Suprapubic skin (tissue), 4 donors: ENCODE measurements around the gene E2F1. TPM values are rescaled to one million over a fixed set of nuclear protein-coding genes. Genes with fewer than 3 reads are reported as not detected.

Source experiments
- DNase-seq, 2 donors: peaks; one replicate each; pipeline ENCODE4 v3.0.0-alpha.2; 2019; ENCODE audit warnings: low spot score in 2 of 2
- H3K27ac ChIP-seq: fragments of 200-600 bp; sonication (generic); one replicate; pipeline ENCODE4 v1.5.1; 2019
- H3K27me3 ChIP-seq: fragments of 200-600 bp; sonication (generic); one replicate; pipeline ENCODE4 v1.5.1; 2019
- H3K36me3 ChIP-seq: fragments of 200-600 bp; sonication (generic); one replicate; pipeline ENCODE4 v1.5.1; 2019
- H3K4me1 ChIP-seq: fragments of 200-600 bp; sonication (generic); one replicate; pipeline ENCODE4 v1.5.1; 2019
- H3K4me3 ChIP-seq: fragments of 200-600 bp; sonication (generic); one replicate; pipeline ENCODE4 v1.5.1; 2019; ENCODE audit warnings: mild to moderate bottlenecking
- H3K9me3 ChIP-seq: fragments of 200-600 bp; sonication (generic); one replicate; pipeline ENCODE4 v1.5.1; 2019
- EP300 ChIP-seq: sonication (generic); formaldehyde crosslinking; IDR thresholded peaks from one replicate; pipeline ENCODE4 v1.6.1; 2017; ENCODE audit warnings: antibody characterized with exemption
- POLR2A ChIP-seq, 2 donors: fragments of 450-650 bp; IDR thresholded peaks; one replicate each; pipeline ENCODE4 v1.6.1; 2017; ENCODE audit warnings: antibody characterized with exemption in 2 of 2, mild to moderate bottlenecking in 2 of 2, moderate library complexity in 2 of 2
- POLR2AphosphoS5 ChIP-seq, 3 donors: sonication (generic); formaldehyde crosslinking; IDR thresholded peaks; one replicate each; pipeline ENCODE4 v1.6.1; 2017; ENCODE audit warnings: antibody characterized with exemption in 3 of 3
- WGBS: methylation state at CpG from one replicate; pipeline ENCODE4 v1.1.5; 2018; 5-methylcytosine and 5-hydroxymethylcytosine counted together
- total RNA-seq, 4 donors: library from RNA; depleted of rRNA; stranded (reverse); fragments of >200 nt; gene quantifications; one replicate each; pipeline ENCODE4 v1.1.0, GENCODE V29; 2016
- TF ChIP-seq, protein P1 (sequence below), 2 donors: fragments of 200-600 bp in 1 of 2; fragments of 450-650 bp in 1 of 2; sonication (generic) in 1 of 2; IDR thresholded peaks; one replicate each; pipeline ENCODE4 v1.5.1; 2016 to 2019; ENCODE audit warnings: antibody characterized with exemption in 2 of 2, mild to moderate bottlenecking in 1 of 2, moderate library complexity in 1 of 2

Gene E2F1
- total RNA-seq, 4 donors from 2014 or later: 3.5 to 5.6 (median 4.6) TPM

- H3K27ac ChIP-seq: no peak overlapping the region
- H3K27me3 ChIP-seq: no peaks in the 10 kb centered on the region
- no peak for TF ChIP-seq EP300
- TF ChIP-seq, protein P1, sequence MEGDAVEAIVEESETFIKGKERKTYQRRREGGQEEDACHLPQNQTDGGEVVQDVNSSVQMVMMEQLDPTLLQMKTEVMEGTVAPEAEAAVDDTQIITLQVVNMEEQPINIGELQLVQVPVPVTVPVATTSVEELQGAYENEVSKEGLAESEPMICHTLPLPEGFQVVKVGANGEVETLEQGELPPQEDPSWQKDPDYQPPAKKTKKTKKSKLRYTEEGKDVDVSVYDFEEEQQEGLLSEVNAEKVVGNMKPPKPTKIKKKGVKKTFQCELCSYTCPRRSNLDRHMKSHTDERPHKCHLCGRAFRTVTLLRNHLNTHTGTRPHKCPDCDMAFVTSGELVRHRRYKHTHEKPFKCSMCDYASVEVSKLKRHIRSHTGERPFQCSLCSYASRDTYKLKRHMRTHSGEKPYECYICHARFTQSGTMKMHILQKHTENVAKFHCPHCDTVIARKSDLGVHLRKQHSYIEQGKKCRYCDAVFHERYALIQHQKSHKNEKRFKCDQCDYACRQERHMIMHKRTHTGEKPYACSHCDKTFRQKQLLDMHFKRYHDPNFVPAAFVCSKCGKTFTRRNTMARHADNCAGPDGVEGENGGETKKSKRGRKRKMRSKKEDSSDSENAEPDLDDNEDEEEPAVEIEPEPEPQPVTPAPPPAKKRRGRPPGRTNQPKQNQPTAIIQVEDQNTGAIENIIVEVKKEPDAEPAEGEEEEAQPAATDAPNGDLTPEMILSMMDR (IDR thresholded peaks at IDR 0.05): no peak
- TF ChIP-seq POLR2AphosphoS5 (IDR thresholded peaks at IDR 0.05): no peak
- no peak for TF ChIP-seq POLR2A (IDR thresholded peaks at IDR 0.05)
- peaks cover 22% of the 10 kb centered on the region for H3K4me1 ChIP-seq
- H3K36me3 ChIP-seq: no peaks in the 10 kb centered on the region
- no peak overlapping the region for H3K4me3 ChIP-seq
- H3K9me3 ChIP-seq: no peaks in the 10 kb centered on the region
- DNase-seq: no peak
- WGBS: 87% methylated on average over 3 of the region's 3 CpGs
These were observed 2.1 kb upstream of the E2F1 start for GRCh38 chr20:33687993-33688937.

- DNase-seq: no peak
- Histone ChIP-seq H3K36me3 (no peaks in the 10 kb centered on the region), H3K9me3 (no peaks in the 10 kb centered on the region), H3K4me1 (peaks cover 22% of the 10 kb centered on the region), H3K27ac (no peak overlapping the region), H3K27me3 (no peaks in the 10 kb centered on the region), H3K4me3 (no peak overlapping the region)
- TF ChIP-seq EP300 (no peak), POLR2AphosphoS5 (IDR thresholded peaks at IDR 0.05) (no peak), POLR2A (IDR thresholded peaks at IDR 0.05) (no peak)
- TF ChIP-seq, protein P1 (IDR thresholded peaks at IDR 0.05): no peak
- WGBS: 67% methylated on average over 8 of the region's 8 CpGs
These were observed 1.3 kb upstream of the E2F1 start for GRCh38 chr20:33687370-33687915.

- no peak for DNase-seq
- no peak for TF ChIP-seq POLR2A (IDR thresholded peaks at IDR 0.05)
- TF ChIP-seq POLR2AphosphoS5 (IDR thresholded peaks at IDR 0.05): no peak
- TF ChIP-seq, protein P1 (IDR thresholded peaks at IDR 0.05): no peak
- no peak for TF ChIP-seq EP300
- WGBS: 79% methylated on average over 14 of the region's 14 CpGs
- peaks cover 22% of the 10 kb centered on the region for H3K4me1 ChIP-seq
- no peaks in the 10 kb centered on the region for H3K9me3 ChIP-seq
- peak overlapping the region; percentile 51 for H3K27ac ChIP-seq
- H3K27me3 ChIP-seq: no peaks in the 10 kb centered on the region
- peak overlapping the region; percentile 63 for H3K4me3 ChIP-seq
- H3K36me3 ChIP-seq: no peaks in the 10 kb centered on the region
These were observed 790 bp upstream of the E2F1 start for GRCh38 chr20:33686984-33687366.

DNA sequence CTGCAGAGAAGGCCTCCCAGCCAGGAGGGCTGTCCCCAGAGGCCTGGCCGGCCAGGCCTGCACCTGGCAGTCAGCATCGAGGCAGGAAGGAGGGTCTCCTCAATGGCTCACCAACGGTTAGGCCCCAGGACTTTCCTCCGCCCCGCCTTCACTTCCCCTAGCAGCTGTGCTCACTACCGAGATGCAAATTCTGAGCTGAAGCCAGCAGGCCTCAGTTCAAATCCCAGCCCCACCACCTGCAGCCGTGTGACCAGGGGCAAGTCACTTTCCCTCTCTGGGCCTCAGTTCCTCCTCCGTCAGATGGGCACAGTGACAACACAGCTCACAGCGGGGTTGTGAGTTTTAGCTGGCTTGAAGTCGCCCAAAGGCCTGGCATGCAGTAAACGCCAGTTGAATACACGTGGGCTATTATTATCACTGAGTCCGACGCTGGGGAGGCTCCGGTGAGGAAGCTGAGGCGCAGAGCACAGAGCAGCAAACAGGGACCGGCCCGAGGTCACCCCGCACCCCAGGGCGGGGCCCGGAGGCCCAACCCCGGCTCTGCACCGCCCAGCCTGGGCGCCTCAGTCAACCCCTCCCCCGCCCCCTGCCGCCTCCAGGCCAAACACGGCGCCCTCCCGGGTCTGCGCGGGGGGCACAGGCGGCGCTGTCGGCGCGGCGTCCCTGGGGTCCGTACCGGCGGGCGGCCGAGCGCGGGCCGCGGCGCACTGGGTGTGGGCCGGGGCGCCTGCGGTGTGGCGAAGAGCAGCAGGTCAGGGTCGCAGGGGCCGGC, 671 bp downstream of the E2F1 start:
- no peak for TF ChIP-seq POLR2A (IDR thresholded peaks at IDR 0.05)
- no peak for TF ChIP-seq POLR2AphosphoS5 (IDR thresholded peaks at IDR 0.05)
- TF ChIP-seq, protein P1 (IDR thresholded peaks at IDR 0.05): no peak
- no peak for TF ChIP-seq EP300
- no peaks in the 10 kb centered on the region for H3K36me3 ChIP-seq
- WGBS: 0% methylated on average over 5 of the region's 53 CpGs
- peak overlapping the region; percentile 63 for H3K4me3 ChIP-seq
- no peaks in the 10 kb centered on the region for H3K9me3 ChIP-seq
- DNase-seq: no peak
- no peaks in the 10 kb centered on the region for H3K27me3 ChIP-seq
- peak overlapping the region; percentile 51 for H3K27ac ChIP-seq
- peaks cover 22% of the 10 kb centered on the region for H3K4me1 ChIP-seq
